Measurements from ENCODE around the gene LYPD3. TPM values are rescaled to one million over a fixed set of nuclear protein-coding genes. Genes with fewer than 3 reads are reported as not detected.
A peak's percentile ranks its signal among the peaks of the same experiment; 100 is the strongest.

Gene LYPD3
- total RNA-seq, 1 experiment from 2014 or later: 1.8 TPM

GRCh38 chr19:43450545-43450997, 14.8 kb downstream of the LYPD3 start:
- Histone ChIP-seq H2BK15ac (ENCODE audit: low read depth, low read length) (no peak overlapping the region), H2AK5ac (ENCODE audit: insufficient read length, low read length) (no peak overlapping the region), H3T11ph (ENCODE audit: low read length) (no peak overlapping the region), H3K79me1 (ENCODE audit: insufficient read depth, low read depth, low read length, poor library complexity, severe bottlenecking) (no peaks in the 10 kb centered on the region), H3K27me3 (ENCODE audit: insufficient read depth, low read length) (no peaks in the 10 kb centered on the region), H2BK12ac (ENCODE audit: insufficient read length, low read depth, low read length) (no peak overlapping the region), H3K27ac (ENCODE audit: insufficient read length, low read depth, low read length) (no peak overlapping the region), H3K4ac (ENCODE audit: low read depth, low read length) (no peak overlapping the region), H3K9me3 (ENCODE audit: control insufficient read depth, low read depth, low read length) (no peaks in the 10 kb centered on the region), H2AFZ (ENCODE audit: low read length) (no peak overlapping the region), H4K8ac (replicated peaks; ENCODE audit: insufficient read length, low read depth, low read length) (no peak overlapping the region), H3K23me2 (ENCODE audit: insufficient read length, low read depth, low read length, poor library complexity, severe bottlenecking) (no peaks in the 10 kb centered on the region), H3K23ac (ENCODE audit: insufficient read length, low read depth, low read length) (no peak overlapping the region), H3K4me2 (ENCODE audit: insufficient read depth, insufficient read length, low read length) (no peak overlapping the region), H3K56ac (ENCODE audit: insufficient read length, low read depth, low read length) (no peak overlapping the region), H4K20me1 (ENCODE audit: control insufficient read depth, insufficient read depth, insufficient read length) (no peaks in the 10 kb centered on the region), H2BK20ac (ENCODE audit: low read depth, low read length, poor library complexity, severe bottlenecking) (no peak overlapping the region), H3K79me2 (ENCODE audit: insufficient read depth, low read length) (no peaks in the 10 kb centered on the region), H2BK5ac (ENCODE audit: insufficient read length, low read length) (no peak overlapping the region), H3K14ac (ENCODE audit: insufficient read depth, low read length) (no peak overlapping the region), H3K18ac (ENCODE audit: insufficient read length, low read depth, low read length) (no peak overlapping the region), H2BK120ac (ENCODE audit: low read depth, low read length, poor library complexity, severe bottlenecking) (no peak overlapping the region), H4K91ac (ENCODE audit: insufficient read length, low read depth, low read length) (no peak overlapping the region), H4K5ac (ENCODE audit: insufficient read length, low read depth, low read length) (no peak overlapping the region), H3K9ac (ENCODE audit: extremely low read depth, insufficient read length, low read length) (no peak overlapping the region), H3K4me1 (ENCODE audit: insufficient read depth, low read length) (no peaks in the 10 kb centered on the region)
- WGBS (ENCODE audit: extremely low coverage, insufficient read length, low lambda C conversion rate): no CpG with 5 or more reads among the region's 2 CpGs
- Mint-ChIP-seq H3K9me3 (peaks cover 9 to 11% of the 10 kb centered on the region in 2 experiments), H3K27me3 (ENCODE audit: low read depth) (peaks cover 20% of the 10 kb centered on the region), H3K27ac (peak overlapping the region in 1 of 3 experiments; percentile 59; a peak in 1 of 7 replicates), H3K36me3 (ENCODE audit: insufficient read depth in 1 of 3, low read depth in 3 of 3) (no peaks in the 10 kb centered on the region; a peak in 1 of 7 replicates), H3K4me1 (peaks cover 3% of the 10 kb centered on the region in 2 experiments; a peak in 3 of 4 replicates), H3K4me3 (no peak overlapping the region)
- TF ChIP-seq CTCF (conservative IDR thresholded peaks at IDR 0.05): no peak
- DNase-seq: no peak

Data from H9 (cell line).